ENCODE data around the gene TMEM87B.
"Not testable (repeated sequence)": the region's sequence is repeated elsewhere in the genome, so short reads cannot be mapped to it uniquely, and the experiment has no call there.

The TMEM87B gene

GRCh38 chr2:112034924-112035323, 20.1 kb upstream of the TMEM87B start:
- no peak for DNase-seq

- DNase-seq, result no peak
Measured at GRCh38 chr2:112035786-112036185, 19.3 kb upstream of the TMEM87B start.

GRCh38 chr2:112039556-112039955, 15.5 kb upstream of the TMEM87B start:
- DNase-seq, result not testable (repeated sequence)

GRCh38 chr2:112040066-112040465, 15.0 kb upstream of the TMEM87B start:
- not testable (repeated sequence) for DNase-seq

- DNase-seq, result not testable (repeated sequence)
Measured at GRCh38 chr2:112041460-112041859, 13.6 kb upstream of the TMEM87B start.

GRCh38 chr2:112045446-112046014, 9.5 kb upstream of the TMEM87B start:
- DNase-seq, result no peak

GRCh38 chr2:112046231-112046630, 8.8 kb upstream of the TMEM87B start:
- DNase-seq, result no peak

GRCh38 chr2:112047537-112048235, 7.4 kb upstream of the TMEM87B start:
- DNase-seq, result no peak

- DNase-seq, result no peak
Measured at GRCh38 chr2:112048236-112048592, 6.9 kb upstream of the TMEM87B start.

- peak; percentile 21 for DNase-seq
Measured at GRCh38 chr2:112048887-112049286, 6.2 kb upstream of the TMEM87B start.

- no peak for DNase-seq
Measured at GRCh38 chr2:112050316-112050715, 4.8 kb upstream of the TMEM87B start.

GRCh38 chr2:112053917-112054846, 887 bp upstream of the TMEM87B start:
- peak; percentile 98 for DNase-seq

- peak; percentile 9 for DNase-seq
Measured at GRCh38 chr2:112055730-112056625, 909 bp downstream of the TMEM87B start.

GRCh38 chr2:112056626-112056987, 1.5 kb downstream of the TMEM87B start:
- DNase-seq, result no peak

GRCh38 chr2:112059671-112060070, 4.6 kb downstream of the TMEM87B start:
- no peak for DNase-seq

- DNase-seq, result no peak
Measured at GRCh38 chr2:112061299-112061698, 6.2 kb downstream of the TMEM87B start.

- DNase-seq, result no peak
Measured at GRCh38 chr2:112061840-112062239, 6.8 kb downstream of the TMEM87B start.

- DNase-seq, result no peak
Measured at GRCh38 chr2:112062894-112063293, 7.8 kb downstream of the TMEM87B start.

- no peak for DNase-seq
Measured at GRCh38 chr2:112065486-112065885, 10.4 kb downstream of the TMEM87B start.

- DNase-seq, result no peak
Measured at GRCh38 chr2:112065966-112066365, 10.9 kb downstream of the TMEM87B start.

GRCh38 chr2:112069794-112070193, 14.7 kb downstream of the TMEM87B start:
- not testable (repeated sequence) for DNase-seq

- DNase-seq, result no peak
Measured at GRCh38 chr2:112073875-112074274, 18.8 kb downstream of the TMEM87B start.

GRCh38 chr2:112074506-112074905, 19.4 kb downstream of the TMEM87B start:
- no peak for DNase-seq

Data from activated T-cell treated with anti-CD3 and anti-CD28 coated beads for 4 hours (primary cell).